ENCODE results near the gene MEF2A.

DNA sequence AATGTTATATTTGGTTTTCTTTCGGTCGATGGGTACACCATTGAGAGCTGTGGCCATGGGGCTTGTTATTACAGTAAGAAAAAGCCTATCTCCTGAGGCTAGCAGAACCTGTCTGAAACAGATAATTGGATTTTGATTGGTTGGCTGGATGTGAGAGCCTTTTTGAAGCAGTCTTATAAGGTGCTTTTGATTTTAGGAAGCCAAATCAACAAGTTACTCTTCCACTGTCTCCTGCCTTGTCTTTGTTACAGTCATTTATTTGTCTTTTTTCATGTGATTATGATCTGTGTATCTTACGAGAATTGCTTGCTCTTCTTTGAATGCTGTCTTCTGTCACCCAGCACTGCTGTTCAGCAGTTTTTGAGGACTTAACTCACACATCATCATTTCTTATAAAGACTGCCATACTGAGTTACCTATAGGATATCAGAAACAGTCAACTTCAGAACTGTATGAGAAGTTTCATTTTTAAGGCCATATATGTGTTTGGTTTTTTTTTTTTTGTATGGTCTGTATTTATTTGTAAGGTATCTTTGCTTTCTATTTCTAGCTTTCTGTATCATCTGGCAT lies 51.1 kb downstream of the MEF2A start:
- TF ChIP-seq CTCF (IDR thresholded peaks at IDR 0.05) (no peak), POLR2A (IDR thresholded peaks at IDR 0.05) (no peak)
